Endothelial cell (in vitro differentiated cells): Measurements from ENCODE around the gene COBL. TPM values are rescaled to one million over a fixed set of nuclear protein-coding genes. Genes with fewer than 3 reads are reported as not detected.

Source experiments
- DNase-seq: peaks from one replicate; pipeline ENCODE4 v3.0.0; 2021; ENCODE audit warnings: low spot score
- H3K27ac Mint-ChIP-seq: one replicate; pipeline ENCODE4 v1.8.0; 2021; ENCODE audit warnings: mixed read lengths, inconsistent platforms; ENCODE audit not compliant: unreplicated experiment
- H3K27me3 Mint-ChIP-seq: one replicate; pipeline ENCODE4 v1.8.0; 2021; ENCODE audit warnings: mild to moderate bottlenecking, moderate library complexity, mixed read lengths, inconsistent platforms; ENCODE audit not compliant: unreplicated experiment
- H3K36me3 Mint-ChIP-seq: one replicate; pipeline ENCODE4 v1.8.0; 2021; ENCODE audit warnings: mild to moderate bottlenecking, low read depth, mixed read lengths, inconsistent platforms; ENCODE audit not compliant: unreplicated experiment
- H3K4me1 Mint-ChIP-seq: one replicate; pipeline ENCODE4 v1.8.0; 2021; ENCODE audit warnings: mild to moderate bottlenecking, mixed read lengths, inconsistent platforms; ENCODE audit not compliant: unreplicated experiment
- H3K4me3 Mint-ChIP-seq: one replicate; pipeline ENCODE4 v1.8.0; 2021; ENCODE audit warnings: mild to moderate bottlenecking, mixed read lengths, inconsistent platforms; ENCODE audit not compliant: unreplicated experiment
- H3K9me3 Mint-ChIP-seq: one replicate; pipeline ENCODE4 v1.8.0; 2021; ENCODE audit warnings: mixed read lengths, inconsistent platforms; ENCODE audit not compliant: unreplicated experiment
- CTCF ChIP-seq: fragments of 200-600 bp; sonication (generic); IDR thresholded peaks from one replicate; pipeline ENCODE4 v1.5.0; 2021; ENCODE audit warnings: antibody characterized with exemption; ENCODE audit not compliant: unreplicated experiment
- total RNA-seq: library from RNA; stranded (reverse); fragmentation: NEBNext Ultra II Directional; extraction: Animal tissue kit (Norgen Biotek cat#: 25700); gene quantifications from one replicate; pipeline ENCODE4 v1.2.1, GENCODE V29; 2021; ENCODE audit not compliant: unreplicated experiment

The COBL gene
- total RNA-seq, 1 donor from 2014 or later: 1.8 TPM

GRCh38 chr7:51134013-51134441 is 182.6 kb downstream of the COBL start:
- TF ChIP-seq CTCF: no peak
- no peaks in the 10 kb centered on the region for H3K9me3 Mint-ChIP-seq
- no peak overlapping the region for H3K27ac Mint-ChIP-seq
- H3K4me3 Mint-ChIP-seq: no peak overlapping the region
- no peak for DNase-seq
- peaks cover 3% of the 10 kb centered on the region for H3K27me3 Mint-ChIP-seq
- H3K36me3 Mint-ChIP-seq: no peaks in the 10 kb centered on the region
- H3K4me1 Mint-ChIP-seq: peaks cover 32% of the 10 kb centered on the region

- DNase-seq: no peak
- Mint-ChIP-seq H3K36me3 (no peaks in the 10 kb centered on the region), H3K4me1 (peaks cover 36% of the 10 kb centered on the region), H3K27ac (no peak overlapping the region), H3K4me3 (no peak overlapping the region), H3K27me3 (peaks cover 3% of the 10 kb centered on the region), H3K9me3 (no peaks in the 10 kb centered on the region)
- no peak for TF ChIP-seq CTCF
These were observed 183.9 kb downstream of the COBL start for GRCh38 chr7:51132661-51133060.

GRCh38 chr7:51129527-51130472 is 186.8 kb downstream of the COBL start:
- Mint-ChIP-seq H3K4me3 (no peak overlapping the region), H3K27me3 (peaks cover 4% of the 10 kb centered on the region), H3K27ac (no peak overlapping the region), H3K4me1 (peaks cover 32% of the 10 kb centered on the region), H3K9me3 (no peaks in the 10 kb centered on the region), H3K36me3 (no peaks in the 10 kb centered on the region)
- no peak for DNase-seq
- no peak for TF ChIP-seq CTCF

GRCh38 chr7:51128545-51129435 is 187.8 kb downstream of the COBL start:
- H3K36me3 Mint-ChIP-seq: no peaks in the 10 kb centered on the region
- no peak for TF ChIP-seq CTCF
- no peak for DNase-seq
- no peak overlapping the region for H3K27ac Mint-ChIP-seq
- H3K4me3 Mint-ChIP-seq: no peak overlapping the region
- H3K9me3 Mint-ChIP-seq: no peaks in the 10 kb centered on the region
- peaks cover 4% of the 10 kb centered on the region for H3K27me3 Mint-ChIP-seq
- peaks cover 32% of the 10 kb centered on the region for H3K4me1 Mint-ChIP-seq

- Mint-ChIP-seq H3K4me3 (no peak overlapping the region), H3K27me3 (peaks cover 4% of the 10 kb centered on the region), H3K27ac (no peak overlapping the region), H3K9me3 (no peaks in the 10 kb centered on the region), H3K36me3 (no peaks in the 10 kb centered on the region), H3K4me1 (peaks cover 40% of the 10 kb centered on the region)
- no peak for DNase-seq
- no peak for TF ChIP-seq CTCF
These were observed 189.0 kb downstream of the COBL start for GRCh38 chr7:51127618-51127904.
